B cell (primary cell): ENCODE data around the gene FCHO2. TPM values are rescaled to one million over a fixed set of nuclear protein-coding genes. Genes with fewer than 3 reads are reported as not detected.

Experiments
- ATAC-seq: fragments of 200-7000 bp; cut with Tn5 transposase; one replicate; pipeline ENCODE4 v1.10.0; 2021; ENCODE audit warnings: low read depth, mild to moderate bottlenecking, moderate number of reproducible peaks, moderate library complexity
- CTCF ChIA-PET: fragments of 350-600 bp; sonication (Branson Sonifier 250); formaldehyde crosslinking; loops from one replicate; lab custom pipeline; 2021; ENCODE audit warnings: antibody characterized with exemption, inconsistent platforms; lab: Charles Lee
- POLR2A ChIA-PET: fragments of 350-600 bp; sonication (Branson Sonifier 250); formaldehyde crosslinking; loops from one replicate; lab custom pipeline; 2021; ENCODE audit warnings: antibody characterized with exemption; lab: Charles Lee
- DNase-seq: peaks from one replicate; pipeline ENCODE4 v3.0.0; 2013
- H2AFZ ChIP-seq: 2 replicates; pipeline ENCODE4 v1.6.1; 2012; ENCODE audit warnings: mild to moderate bottlenecking, low read depth, low read length; ENCODE audit not compliant: insufficient read depth, poor library complexity, severe bottlenecking
- H3K27ac ChIP-seq, 2 donors: 1 replicate in 1 of 2; 2 replicates in 1 of 2; pipeline ENCODE4 v1.5.1; 2012 to 2013; ENCODE audit warnings: low read length in 2 of 2, mild to moderate bottlenecking in 2 of 2, moderate library complexity in 1 of 2
- H3K27me3 ChIP-seq, 4 experiments: fragments of 200-600 bp in 1 of 4; sonication (generic) in 1 of 4; replicated peaks in 1 of 4; 1 replicate in 2 of 4; 2 replicates in 2 of 4; pipeline versions ENCODE4 v1.6.1 to v1.7.0; 2013 to 2016; ENCODE audit warnings: low read length in 3 of 4, mild to moderate bottlenecking in 2 of 4, mixed read lengths in 1 of 4, moderate library complexity in 1 of 4; ENCODE audit not compliant: insufficient read depth in 4 of 4, control insufficient read depth in 3 of 4; ENCODE audit errors: control extremely low read depth in 1 of 4
- H3K36me3 ChIP-seq, 2 experiments: replicated peaks in 1 of 2; 1 replicate in 1 of 2; 2 replicates in 1 of 2; pipeline versions ENCODE4 v1.6.1 to v1.7.1; 2013; ENCODE audit warnings: low read length in 1 of 2; ENCODE audit not compliant: insufficient read depth in 2 of 2, control insufficient read depth in 1 of 2; ENCODE audit errors: control extremely low read depth in 1 of 2, extremely low read depth in 1 of 2
- H3K4me1 ChIP-seq, 2 donors: fragments of 200-600 bp in 1 of 2; sonication (generic) in 1 of 2; 1 replicate in 1 of 2; 2 replicates in 1 of 2; pipeline versions ENCODE4 v1.5.1 to v1.6.1; 2013 to 2017; ENCODE audit warnings: low read length in 2 of 2; ENCODE audit not compliant: control insufficient read depth in 2 of 2, insufficient read depth in 2 of 2
- H3K4me2 ChIP-seq: replicated peaks from 2 replicates; pipeline ENCODE3; 2012; ENCODE audit warnings: mild to moderate bottlenecking, low read depth, low read length; ENCODE audit not compliant: poor library complexity, severe bottlenecking
- H3K4me3 ChIP-seq, 5 experiments: fragments of 200-600 bp in 1 of 5; sonication (generic) in 1 of 5; 1 replicate in 3 of 5; 2 replicates in 2 of 5; pipeline versions ENCODE4 v1.5.1 to v1.7.0; 2011 to 2016; ENCODE audit warnings: low read length in 4 of 5, mild to moderate bottlenecking in 4 of 5, low read depth in 2 of 5, control low read depth in 1 of 5, moderate library complexity in 1 of 5; ENCODE audit not compliant: insufficient read depth in 1 of 5; ENCODE audit errors: control extremely low read depth in 1 of 5, extremely low read depth in 1 of 5
- H3K79me2 ChIP-seq: fragments of 200-600 bp; sonication (generic); one replicate; pipeline ENCODE4 v1.6.0; 2016; ENCODE audit warnings: low read length; ENCODE audit not compliant: control insufficient read depth, insufficient read depth
- H3K9ac ChIP-seq: fragments of 200-600 bp; sonication (generic); 2 replicates; pipeline ENCODE4 v1.6.1; 2017; ENCODE audit warnings: mild to moderate bottlenecking, low read length, moderate library complexity
- H3K9me3 ChIP-seq, 3 donors: one replicate each; pipeline versions ENCODE4 v1.6.1 to v1.7.1; 2013; ENCODE audit warnings: low read length in 2 of 3; ENCODE audit not compliant: control insufficient read depth in 2 of 3, insufficient read depth in 1 of 3; ENCODE audit errors: control extremely low read depth in 1 of 3
- H4K20me1 ChIP-seq: 2 replicates; pipeline ENCODE4 v1.6.0; 2012; ENCODE audit warnings: mild to moderate bottlenecking, low read length; ENCODE audit not compliant: insufficient read depth, control insufficient read depth, poor library complexity, severe bottlenecking
- H3K27ac Mint-ChIP-seq: one replicate; pipeline ENCODE4 v1.8.0; 2021; ENCODE audit warnings: mixed read lengths
- H3K27me3 Mint-ChIP-seq: one replicate; pipeline ENCODE4 v1.8.0; 2021; ENCODE audit warnings: mixed read lengths
- H3K4me1 Mint-ChIP-seq: one replicate; pipeline ENCODE4 v1.8.0; 2021; ENCODE audit warnings: mixed read lengths
- H3K4me3 Mint-ChIP-seq: one replicate; pipeline ENCODE4 v1.8.0; 2021; ENCODE audit warnings: mixed read lengths
- H3K9me3 Mint-ChIP-seq: one replicate; pipeline ENCODE4 v1.8.0; 2022; ENCODE audit warnings: mixed read lengths; ENCODE audit not compliant: insufficient read depth
- EZH2 ChIP-seq: IDR thresholded peaks from 2 replicates; pipeline ENCODE4 v1.6.1; 2012; ENCODE audit warnings: borderline replicate concordance, low read depth, mild to moderate bottlenecking, moderate library complexity, low read length; ENCODE audit not compliant: insufficient read depth, poor library complexity, severe bottlenecking
- WGBS: methylation state at CpG from one replicate; pipeline ENCODE4 v1.1.5; 2013; ENCODE audit warnings: missing lambda C conversion rate; ENCODE audit not compliant: insufficient coverage; 5-methylcytosine and 5-hydroxymethylcytosine counted together
- intact Hi-C: fragments of 100-400 bp; cut with micrococcal nuclease; formaldehyde crosslinking; loops from one replicate; pipeline ENCODE4 v1.10.0; 2022
- polyA plus RNA-seq: library from polyadenylated mRNA; depleted of rRNA; stranded (reverse); fragments of >200 nt; gene quantifications from 2 replicates; pipeline ENCODE4 v1.2.3, GENCODE V29; 2012
- total RNA-seq, 2 donors: library from RNA; stranded (reverse); fragments of 120-200 nt in 1 of 2; gene quantifications; 1 replicate in 1 of 2; 2 replicates in 1 of 2; pipeline versions ENCODE4 v1.2.3 to v1.2.4, GENCODE V29; 2013 to 2022
- TF ChIP-seq, protein P1 (sequence below): fragments of 200-600 bp; IDR thresholded peaks from one replicate; pipeline ENCODE4 v1.8.0; 2022; ENCODE audit warnings: antibody characterized with exemption, mild to moderate bottlenecking

FCHO2 gene
- total and polyA plus RNA-seq, 2 donors (not counting 1 experiment from before 2014, with no cell fraction given) = 1.5 to 11.0 TPM

DNA sequence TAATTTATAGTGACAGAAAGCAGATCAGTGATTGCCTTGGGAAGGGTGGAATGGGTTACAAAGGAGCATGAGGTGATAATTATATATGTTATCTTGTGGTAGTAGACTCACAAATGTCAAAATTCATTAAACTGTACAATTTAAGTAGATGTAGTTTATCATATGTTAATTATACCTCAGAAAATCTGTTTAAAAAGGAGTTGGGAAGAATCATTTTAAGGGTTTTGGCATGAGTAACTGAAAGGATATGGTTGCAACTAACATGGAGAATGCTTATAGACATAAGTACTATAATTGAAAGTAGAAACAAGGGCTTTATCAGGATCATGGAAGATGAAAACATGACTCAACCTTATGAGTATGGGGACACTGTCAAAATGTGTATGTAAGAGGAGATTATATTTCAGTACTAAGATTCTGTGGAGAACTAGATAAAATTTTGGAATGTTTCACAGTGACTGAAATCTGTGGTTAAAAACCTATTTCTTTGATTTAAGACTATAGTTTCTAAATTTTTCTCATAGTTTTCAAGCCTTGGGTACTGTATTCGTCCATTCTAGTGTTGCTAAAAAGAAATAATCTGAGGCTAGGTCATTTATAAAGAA is 73.3 kb downstream of the FCHO2 start:
- no peak for TF ChIP-seq EZH2
- TF ChIP-seq, protein P1, sequence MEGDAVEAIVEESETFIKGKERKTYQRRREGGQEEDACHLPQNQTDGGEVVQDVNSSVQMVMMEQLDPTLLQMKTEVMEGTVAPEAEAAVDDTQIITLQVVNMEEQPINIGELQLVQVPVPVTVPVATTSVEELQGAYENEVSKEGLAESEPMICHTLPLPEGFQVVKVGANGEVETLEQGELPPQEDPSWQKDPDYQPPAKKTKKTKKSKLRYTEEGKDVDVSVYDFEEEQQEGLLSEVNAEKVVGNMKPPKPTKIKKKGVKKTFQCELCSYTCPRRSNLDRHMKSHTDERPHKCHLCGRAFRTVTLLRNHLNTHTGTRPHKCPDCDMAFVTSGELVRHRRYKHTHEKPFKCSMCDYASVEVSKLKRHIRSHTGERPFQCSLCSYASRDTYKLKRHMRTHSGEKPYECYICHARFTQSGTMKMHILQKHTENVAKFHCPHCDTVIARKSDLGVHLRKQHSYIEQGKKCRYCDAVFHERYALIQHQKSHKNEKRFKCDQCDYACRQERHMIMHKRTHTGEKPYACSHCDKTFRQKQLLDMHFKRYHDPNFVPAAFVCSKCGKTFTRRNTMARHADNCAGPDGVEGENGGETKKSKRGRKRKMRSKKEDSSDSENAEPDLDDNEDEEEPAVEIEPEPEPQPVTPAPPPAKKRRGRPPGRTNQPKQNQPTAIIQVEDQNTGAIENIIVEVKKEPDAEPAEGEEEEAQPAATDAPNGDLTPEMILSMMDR = no peak
- Histone ChIP-seq H3K27me3 (no peaks in the 10 kb centered on the region), H3K4me3 (no peak overlapping the region), H3K9ac (no peak overlapping the region), H3K27ac (no peak overlapping the region), H3K36me3 (no peaks in the 10 kb centered on the region), H2AFZ (no peak overlapping the region), H3K79me2 (no peaks in the 10 kb centered on the region), H3K4me1 (no peaks in the 10 kb centered on the region), H3K9me3 (no peaks in the 10 kb centered on the region), H4K20me1 (no peaks in the 10 kb centered on the region), H3K4me2 (no peak overlapping the region)
- ChIA-PET POLR2A (no interaction called here), CTCF (no interaction called here)
- Mint-ChIP-seq H3K27ac (no peak overlapping the region), H3K27me3 (no peaks in the 10 kb centered on the region), H3K9me3 (no peaks in the 10 kb centered on the region), H3K4me3 (no peak overlapping the region), H3K4me1 (no peaks in the 10 kb centered on the region)
- DNase-seq (no peak), ATAC-seq (no peak)
- WGBS = 100% methylated on average over 1 of the region's 1 CpG
- intact Hi-C loops = no loop called here

DNA sequence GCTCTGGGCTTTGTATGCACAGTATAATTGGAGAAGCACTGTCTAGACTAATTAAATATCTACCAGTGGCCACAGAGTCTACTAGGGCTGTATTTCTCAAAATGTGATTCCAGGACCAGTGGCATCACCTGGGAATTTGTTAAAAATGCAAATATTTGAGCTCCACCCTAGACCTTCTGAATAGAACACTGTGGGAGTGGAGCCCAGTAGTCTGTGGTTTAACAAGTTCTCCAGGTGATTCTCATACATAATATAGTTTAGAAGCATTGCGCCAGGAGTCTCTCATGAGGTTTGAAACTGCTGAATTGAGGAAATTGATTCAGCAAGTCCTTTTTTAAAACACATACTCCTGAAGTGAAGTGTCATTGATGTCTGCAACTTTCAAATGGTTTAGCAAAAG is 74.7 kb downstream of the FCHO2 start:
- no peak for ATAC-seq
- Histone ChIP-seq H3K9ac (no peak overlapping the region), H3K4me3 (no peak overlapping the region), H3K27ac (no peak overlapping the region), H3K9me3 (no peaks in the 10 kb centered on the region), H3K4me2 (no peak overlapping the region), H3K27me3 (no peaks in the 10 kb centered on the region), H3K4me1 (no peaks in the 10 kb centered on the region), H3K79me2 (no peaks in the 10 kb centered on the region), H4K20me1 (no peaks in the 10 kb centered on the region), H3K36me3 (no peaks in the 10 kb centered on the region), H2AFZ (no peak overlapping the region)
- H3K4me3 Mint-ChIP-seq = no peak overlapping the region
- H3K9me3 Mint-ChIP-seq = no peaks in the 10 kb centered on the region
- DNase-seq = no peak
- WGBS = no CpG with 5 or more reads among the region's 1 CpG
- intact Hi-C loops = no loop called here
- no peaks in the 10 kb centered on the region for H3K4me1 Mint-ChIP-seq
- ChIA-PET CTCF (no interaction called here), POLR2A (no interaction called here)
- H3K27ac Mint-ChIP-seq = no peak overlapping the region
- no peak for TF ChIP-seq EZH2
- TF ChIP-seq, protein P1 = no peak
- no peaks in the 10 kb centered on the region for H3K27me3 Mint-ChIP-seq
